ACC112 (cell line): ENCODE measurements around the gene TCL1A.
"Not testable (repeated sequence)": the region's sequence is repeated elsewhere in the genome, so short reads cannot be mapped to it uniquely, and the experiment has no call there.

Source experiments
- H2AFZ ChIP-seq: fragments of 200-600 bp; sonication (generic); one replicate; pipeline ENCODE4 v1.6.0; 2017; ENCODE audit warnings: antibody characterized with exemption, low read length; ENCODE audit not compliant: unreplicated experiment
- H3K27ac ChIP-seq: fragments of 200-600 bp; sonication (generic); 2 replicates; pipeline ENCODE4 v1.5.1; 2014; ENCODE audit warnings: low read depth, mild to moderate bottlenecking, antibody characterized with exemption, low read length, moderate library complexity
- H3K27me3 ChIP-seq: fragments of 200-600 bp; sonication (generic); 2 replicates; pipeline ENCODE4 v1.6.1; 2014; ENCODE audit warnings: mild to moderate bottlenecking, antibody characterized with exemption, low read length, moderate library complexity, mixed read lengths; ENCODE audit not compliant: insufficient read depth
- H3K36me3 ChIP-seq: fragments of 200-600 bp; sonication (generic); 2 replicates; pipeline ENCODE4 v1.6.1; 2016; ENCODE audit warnings: mild to moderate bottlenecking, antibody characterized with exemption, low read length, moderate library complexity, mixed read lengths; ENCODE audit not compliant: insufficient read depth
- H3K4me1 ChIP-seq: fragments of 200-600 bp; sonication (generic); one replicate; pipeline ENCODE4 v1.6.1; 2016; ENCODE audit warnings: low read length, mixed read lengths; ENCODE audit not compliant: insufficient read depth, unreplicated experiment, control insufficient read depth
- H3K4me3 ChIP-seq: fragments of 200-600 bp; sonication (generic); 2 replicates; pipeline ENCODE4 v1.5.1; 2014; ENCODE audit warnings: mild to moderate bottlenecking, low read depth, low read length
- H3K79me2 ChIP-seq: fragments of 200-600 bp; sonication (generic); one replicate; pipeline ENCODE4 v1.6.0; 2016; ENCODE audit warnings: low read length; ENCODE audit not compliant: control insufficient read depth, unreplicated experiment, insufficient read depth

Gene TCL1A

GRCh38 chr14:95733212-95733611, 19.3 kb upstream of the TCL1A start:
- Histone ChIP-seq H3K79me2 (no peaks in the 10 kb centered on the region), H3K27me3 (peaks cover 7% of the 10 kb centered on the region; the same call in 1 of the 2 replicates), H3K27ac (no peak overlapping the region), H2AFZ (no peak overlapping the region), H3K4me1 (no peaks in the 10 kb centered on the region), H3K4me3 (no peak overlapping the region), H3K36me3 (no peaks in the 10 kb centered on the region)

DNA sequence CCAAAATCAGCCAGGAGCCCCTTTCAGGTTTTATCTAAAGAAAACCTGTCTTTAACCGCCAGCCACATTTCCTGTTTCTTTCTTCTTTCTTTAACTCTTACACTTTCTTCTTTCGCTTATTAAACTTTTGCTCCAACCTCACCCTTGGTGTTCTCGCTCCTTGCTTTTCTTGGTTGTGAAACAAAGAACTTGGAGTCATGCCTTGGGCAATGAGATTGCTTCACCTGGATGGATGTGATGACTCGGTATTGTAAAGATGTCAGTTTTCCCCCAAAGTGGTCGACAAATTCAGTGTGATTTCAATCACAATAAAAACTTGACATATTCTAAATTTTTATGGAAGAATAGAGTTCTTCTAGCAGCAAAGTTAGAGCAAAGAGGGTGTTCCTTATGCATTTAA, 16.2 kb upstream of the TCL1A start:
- Histone ChIP-seq H3K79me2 (no peaks in the 10 kb centered on the region), H3K4me3 (no peak overlapping the region), H3K27me3 (peaks cover 7% of the 10 kb centered on the region; the same call in 1 of the 2 replicates), H3K4me1 (no peaks in the 10 kb centered on the region), H2AFZ (no peak overlapping the region), H3K36me3 (no peaks in the 10 kb centered on the region), H3K27ac (no peak overlapping the region)

DNA sequence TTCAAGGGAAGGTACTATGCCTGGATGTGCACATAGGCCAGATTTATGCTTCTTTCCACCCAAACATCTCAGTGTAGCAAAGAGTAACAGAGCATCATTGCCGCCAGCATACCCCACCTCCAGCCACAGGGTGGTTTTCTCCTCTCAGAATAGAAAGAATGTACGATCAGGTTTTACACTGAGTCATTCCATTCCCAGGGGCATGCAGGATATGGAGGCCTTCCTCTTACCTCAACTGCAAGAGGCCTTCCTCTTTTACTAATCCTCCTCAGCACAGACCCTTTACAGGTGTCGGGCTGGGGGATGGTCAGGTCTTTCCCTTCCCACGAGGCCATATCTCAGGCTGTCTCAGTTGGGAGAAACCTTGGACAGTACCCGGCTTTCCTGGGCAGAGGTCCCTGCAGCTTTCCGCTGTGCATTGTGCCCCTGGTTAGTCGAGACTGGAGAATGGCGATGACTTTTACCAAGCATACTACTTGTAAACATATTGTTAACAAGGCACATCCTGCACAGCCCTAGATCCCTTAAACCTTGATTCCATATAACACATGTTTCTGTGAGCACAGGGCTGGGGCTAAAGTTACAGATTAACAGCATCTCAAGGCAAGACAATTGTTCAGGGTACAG, 15.6 kb upstream of the TCL1A start:
- not testable (repeated sequence) for H3K4me3 ChIP-seq, H2AFZ ChIP-seq, H3K27me3 ChIP-seq, H3K27ac ChIP-seq, H3K4me1 ChIP-seq, H3K36me3 ChIP-seq, H3K79me2 ChIP-seq

GRCh38 chr14:95727056-95727700, 13.3 kb upstream of the TCL1A start:
- Histone ChIP-seq H3K27me3 (peaks cover 7% of the 10 kb centered on the region; the same call in 1 of the 2 replicates), H3K4me3 (no peak overlapping the region)

DNA sequence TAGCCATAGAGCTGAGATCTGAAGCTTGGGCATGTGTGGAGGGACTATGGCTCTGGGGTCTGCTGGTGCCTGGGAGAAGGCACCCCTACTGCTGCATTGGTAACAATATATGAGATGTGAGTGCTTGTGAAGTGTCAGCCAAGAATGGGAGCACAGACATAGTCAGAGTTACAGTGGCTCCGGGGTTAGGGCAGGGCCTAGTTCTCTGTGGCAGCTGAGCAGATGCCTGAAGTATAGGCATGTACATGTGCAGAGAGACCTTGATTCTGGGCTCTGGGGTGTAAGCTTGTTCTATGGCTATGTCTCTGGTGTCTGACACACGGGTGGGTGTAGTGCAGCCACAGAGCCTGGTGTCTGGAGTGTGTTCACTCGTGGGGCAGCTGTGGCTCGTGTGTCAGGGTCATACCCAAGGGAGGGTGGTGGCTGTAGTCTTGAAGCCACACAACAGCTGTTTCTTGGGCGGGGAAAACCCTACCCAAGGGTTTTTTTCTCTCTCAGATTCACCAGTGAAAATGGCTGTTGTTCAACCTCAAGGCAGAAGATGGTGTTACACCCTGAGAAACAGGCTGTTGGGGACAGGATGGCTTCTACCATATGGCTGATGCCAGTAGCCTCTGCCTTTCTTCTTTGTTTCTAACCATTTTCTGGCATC, 11.9 kb upstream of the TCL1A start:
- no peak overlapping the region for H3K4me3 ChIP-seq
- H3K79me2 ChIP-seq = no peaks in the 10 kb centered on the region
- no peaks in the 10 kb centered on the region for H3K4me1 ChIP-seq
- no peaks in the 10 kb centered on the region for H3K36me3 ChIP-seq
- no peak overlapping the region for H2AFZ ChIP-seq
- H3K27me3 ChIP-seq = peaks cover 7% of the 10 kb centered on the region; the same call in 1 of the 2 replicates
- H3K27ac ChIP-seq = no peak overlapping the region

More at GRCh38 chr14:95727056-95727700, 13.3 kb upstream of the TCL1A start:
- Histone ChIP-seq H2AFZ (no peak overlapping the region), H3K36me3 (no peaks in the 10 kb centered on the region), H3K27ac (no peak overlapping the region), H3K79me2 (no peaks in the 10 kb centered on the region), H3K4me1 (no peaks in the 10 kb centered on the region)

DNA sequence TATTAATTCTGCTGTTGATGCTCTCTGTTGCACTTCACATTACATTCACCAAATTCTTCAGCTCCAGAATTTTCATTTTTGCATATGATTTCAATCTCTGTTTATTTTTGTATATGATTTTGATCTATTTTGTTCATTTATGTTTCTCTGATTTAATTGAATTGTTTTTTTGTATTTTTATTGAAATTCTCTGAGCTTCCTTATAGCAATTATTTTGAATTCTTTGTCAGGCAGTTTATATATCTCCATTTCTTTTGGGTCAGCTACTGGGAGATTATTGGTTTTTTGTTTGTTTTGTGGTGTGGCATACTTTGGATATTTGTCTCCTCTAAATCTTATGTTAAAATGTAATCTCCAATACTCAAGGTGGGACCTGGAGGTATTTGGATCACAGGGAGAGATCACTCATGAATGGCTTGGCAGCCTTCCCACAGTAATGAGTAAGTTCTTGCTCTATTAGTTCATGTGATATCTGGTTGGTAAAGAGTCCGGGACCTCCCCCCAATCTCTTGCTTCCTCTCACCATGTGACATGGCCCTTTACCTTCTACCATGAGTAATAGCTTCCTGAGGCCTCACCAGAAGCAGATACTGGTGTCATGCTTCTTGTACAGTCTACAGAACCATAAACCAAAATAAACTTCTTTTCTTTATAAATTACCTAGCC, 8.7 kb upstream of the TCL1A start:
- H3K79me2 ChIP-seq = no peaks in the 10 kb centered on the region
- H3K27ac ChIP-seq = no peak overlapping the region
- H3K4me1 ChIP-seq = no peaks in the 10 kb centered on the region
- H3K4me3 ChIP-seq = no peak overlapping the region
- H3K27me3 ChIP-seq = 0 out of 2 replicates have a peak, but pooled peaks cover 5% of the 10 kb centered on the region
- H2AFZ ChIP-seq = no peak overlapping the region
- no peaks in the 10 kb centered on the region for H3K36me3 ChIP-seq

DNA sequence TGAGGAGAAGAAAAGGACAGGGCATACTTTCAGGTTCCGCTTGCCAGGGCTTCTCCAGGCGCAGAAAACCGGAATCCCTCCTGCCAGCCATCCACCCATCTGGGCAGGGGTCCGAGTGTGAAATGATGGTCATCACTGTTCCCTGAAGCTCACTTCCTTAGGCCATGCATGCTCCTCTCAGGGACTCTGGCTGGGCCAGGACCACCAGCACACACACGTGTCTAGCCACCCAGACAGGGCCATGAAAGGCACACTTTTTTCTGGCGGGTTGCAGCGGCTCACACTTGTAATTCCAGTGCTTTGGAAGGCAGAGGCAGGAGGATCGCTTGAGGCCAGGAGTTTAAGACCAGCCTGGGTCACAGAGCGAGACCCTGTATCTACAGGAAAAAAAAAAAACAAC, 1.5 kb downstream of the TCL1A start:
- Histone ChIP-seq H3K4me1 (no peaks in the 10 kb centered on the region), H3K27ac (no peak overlapping the region), H3K79me2 (no peaks in the 10 kb centered on the region), H2AFZ (no peak overlapping the region), H3K4me3 (no peak overlapping the region), H3K36me3 (no peaks in the 10 kb centered on the region), H3K27me3 (peaks cover 10% of the 10 kb centered on the region; the same call in 1 of the 2 replicates)

GRCh38 chr14:95711476-95712176, 2.3 kb downstream of the TCL1A start:
- Histone ChIP-seq H3K27ac (no peak overlapping the region), H3K27me3 (peaks cover 13% of the 10 kb centered on the region; the same call in 1 of the 2 replicates), H2AFZ (no peak overlapping the region), H3K4me3 (no peak overlapping the region), H3K79me2 (no peaks in the 10 kb centered on the region), H3K4me1 (no peaks in the 10 kb centered on the region), H3K36me3 (no peaks in the 10 kb centered on the region)

DNA sequence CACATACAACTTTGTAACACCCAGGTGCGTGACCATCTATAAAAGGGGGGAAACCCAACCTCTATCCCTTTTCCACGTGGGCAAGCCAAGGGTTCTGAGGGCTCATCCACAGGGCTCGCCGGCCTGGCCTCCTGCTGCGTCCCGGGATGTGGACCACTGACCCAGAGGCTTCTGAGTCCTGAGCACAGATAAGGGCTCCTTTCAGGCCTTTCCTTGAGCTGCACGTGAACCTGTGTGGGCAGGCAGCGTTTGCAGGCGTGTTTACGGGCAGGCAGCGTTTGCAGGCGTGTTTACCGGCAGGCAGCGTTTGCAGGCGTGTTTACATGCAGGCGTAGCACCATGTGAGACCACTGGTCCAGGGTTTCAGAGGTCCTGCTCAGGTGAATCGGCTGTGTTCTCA, 3.8 kb downstream of the TCL1A start:
- no peak overlapping the region for H3K27ac ChIP-seq
- H3K27me3 ChIP-seq = peaks cover 16% of the 10 kb centered on the region; the same call in 1 of the 2 replicates
- no peak overlapping the region for H2AFZ ChIP-seq
- H3K79me2 ChIP-seq = no peaks in the 10 kb centered on the region
- H3K4me1 ChIP-seq = no peaks in the 10 kb centered on the region
- no peaks in the 10 kb centered on the region for H3K36me3 ChIP-seq
- no peak overlapping the region for H3K4me3 ChIP-seq

- Histone ChIP-seq H3K36me3 (no peaks in the 10 kb centered on the region), H3K79me2 (no peaks in the 10 kb centered on the region), H2AFZ (no peak overlapping the region), H3K27me3 (peaks cover 33% of the 10 kb centered on the region), H3K27ac (no peak overlapping the region), H3K4me3 (no peak overlapping the region), H3K4me1 (no peaks in the 10 kb centered on the region)
Measured at GRCh38 chr14:95707327-95707726, 6.6 kb downstream of the TCL1A start.
